Esophagus muscularis mucosa (tissue), 4 donors: ENCODE measurements around the gene SMC4. TPM values are rescaled to one million over a fixed set of nuclear protein-coding genes. Genes with fewer than 3 reads are reported as not detected.

Source experiments
- DNase-seq: peaks from one replicate; pipeline ENCODE4 v3.0.0-alpha.2; 2017; ENCODE audit errors: extremely low spot score
- H3K27ac ChIP-seq, 4 donors: fragments of 200-600 bp; sonication (generic); replicated peaks in 1 of 4; 1 replicate in 3 of 4; 2 replicates in 1 of 4; pipeline ENCODE4 v1.5.1; 2016 to 2019; ENCODE audit warnings: mild to moderate bottlenecking in 1 of 4
- H3K27me3 ChIP-seq, 4 donors: fragments of 200-600 bp; sonication (generic); one replicate each; pipeline versions ENCODE4 v1.5.1 to v1.6.0; 2016 to 2019
- H3K36me3 ChIP-seq, 4 donors: fragments of 200-600 bp; sonication (generic); one replicate each; pipeline ENCODE4 v1.5.1; 2016 to 2019
- H3K4me1 ChIP-seq, 4 donors: fragments of 200-600 bp; sonication (generic); one replicate each; pipeline ENCODE4 v1.5.1; 2016 to 2019
- H3K4me3 ChIP-seq, 4 donors: fragments of 200-600 bp; sonication (generic); 1 replicate in 2 of 4; 2 replicates in 2 of 4; pipeline ENCODE4 v1.5.1; 2016 to 2019; ENCODE audit warnings: mild to moderate bottlenecking in 4 of 4, moderate library complexity in 1 of 4
- H3K9me3 ChIP-seq, 4 donors: fragments of 200-600 bp; sonication (generic); 1 replicate in 3 of 4; 2 replicates in 1 of 4; pipeline ENCODE4 v1.5.1; 2016 to 2019
- CTCF ChIP-seq, 3 experiments: fragments of 200-600 bp in 2 of 3; fragments of 450-650 bp in 1 of 3; sonication (generic) in 2 of 3; IDR thresholded peaks; one replicate each; pipeline ENCODE4 v1.5.1; 2017 to 2019; ENCODE audit warnings: antibody characterized with exemption in 3 of 3, mild to moderate bottlenecking in 2 of 3, moderate library complexity in 1 of 3
- EP300 ChIP-seq: sonication (generic); formaldehyde crosslinking; IDR thresholded peaks from one replicate; pipeline ENCODE4 v1.6.1; 2017; ENCODE audit warnings: antibody characterized with exemption
- POLR2A ChIP-seq: fragments of 450-650 bp; IDR thresholded peaks from one replicate; pipeline ENCODE4 v1.6.1; 2017; ENCODE audit warnings: antibody characterized with exemption, moderate library complexity, mild to moderate bottlenecking, low read depth
- POLR2AphosphoS5 ChIP-seq, 2 donors: sonication (generic); formaldehyde crosslinking; IDR thresholded peaks; one replicate each; pipeline ENCODE4 v1.6.1; 2017; ENCODE audit warnings: antibody characterized with exemption in 2 of 2
- WGBS: methylation state at CpG from one replicate; pipeline ENCODE4 v1.1.5; 2018; 5-methylcytosine and 5-hydroxymethylcytosine counted together
- intact Hi-C: fragments of 100-400 bp; cut with DNase I; formaldehyde crosslinking; loops from one replicate; pipeline ENCODE4 v1.15.1; 2023
- small RNA-seq, 3 donors: library from RNA; depleted of rRNA; stranded (forward); fragments of <200 nt; gene quantifications; one replicate each; pipeline ENCODE3, GENCODE V24; 2016
- total RNA-seq, 4 donors: library from RNA; depleted of rRNA; stranded (reverse); fragments of >200 nt; gene quantifications; one replicate each; pipeline versions ENCODE4 v1.1.0 to v1.2.1, GENCODE V29; 2016

SMC4 gene
- total RNA-seq, 4 donors from 2014 or later: 14.7 to 19.8 (median 17.9) TPM

GRCh38 chr3:160480931-160481330 is 81.5 kb downstream of the SMC4 start:
- no peak for DNase-seq
- H3K9me3 ChIP-seq: no peaks in the 10 kb centered on the region
- no peaks in the 10 kb centered on the region for H3K36me3 ChIP-seq
- H3K27me3 ChIP-seq: peaks cover 0 to 3% (median 0%) of the 10 kb centered on the region in 4 donors
- no peak overlapping the region for H3K27ac ChIP-seq
- WGBS: 95% methylated on average over 5 of the region's 5 CpGs
- H3K4me1 ChIP-seq: peaks cover 0 to 4% (median 2%) of the 10 kb centered on the region in 4 donors
- no peak overlapping the region for H3K4me3 ChIP-seq
- TF ChIP-seq POLR2A: no peak
- no peak for TF ChIP-seq POLR2AphosphoS5 (IDR thresholded peaks at IDR 0.05)
- TF ChIP-seq EP300: no peak
- no peak for TF ChIP-seq CTCF (IDR thresholded peaks at IDR 0.05)
- intact Hi-C loops: no loop called here

- no peak overlapping the region for H3K27ac ChIP-seq
- H3K9me3 ChIP-seq: no peaks in the 10 kb centered on the region
- WGBS: 90% methylated on average over 6 of the region's 6 CpGs
- H3K27me3 ChIP-seq: peaks cover 0 to 3% (median 0%) of the 10 kb centered on the region in 4 donors
- H3K36me3 ChIP-seq: no peaks in the 10 kb centered on the region
- TF ChIP-seq POLR2A (no peak), EP300 (no peak), POLR2AphosphoS5 (IDR thresholded peaks at IDR 0.05) (no peak)
- intact Hi-C loops: no loop called here
- no peak overlapping the region for H3K4me3 ChIP-seq
- no peak for DNase-seq
- peaks cover 0 to 4% (median 2%) of the 10 kb centered on the region in 4 donors for H3K4me1 ChIP-seq
These were observed 82.4 kb downstream of the SMC4 start for GRCh38 chr3:160481856-160482255.

GRCh38 chr3:160482796-160483195 is 83.3 kb downstream of the SMC4 start:
- intact Hi-C loops: no loop called here
- Histone ChIP-seq H3K27ac (no peak overlapping the region), H3K4me1 (peaks cover 0 to 4% (median 2%) of the 10 kb centered on the region in 4 donors), H3K36me3 (no peaks in the 10 kb centered on the region), H3K4me3 (no peak overlapping the region), H3K27me3 (peaks cover 0 to 3% (median 0%) of the 10 kb centered on the region in 4 donors), H3K9me3 (no peaks in the 10 kb centered on the region)
- TF ChIP-seq POLR2A (no peak), EP300 (no peak), POLR2AphosphoS5 (IDR thresholded peaks at IDR 0.05) (no peak), CTCF (IDR thresholded peaks at IDR 0.05) (no peak)
- no peak for DNase-seq
- 92% methylated on average over 3 of the region's 3 CpGs for WGBS

Small RNA genes lying within 50 kb of the gene (small RNA-seq; reads per million reads assigned to genes)
- gene MIR15B: 4.0 to 7.2 (median 5.6) reads per million in 3 donors
- gene MIR16-2: 0.34 to 0.74 (median 0.67) reads per million in 3 donors
- gene RNU7-136P: 0 reads per million in 3 donors

Other genes with a start within 250 kb of the SMC4 start
- gene C3orf80, start 174.2 kb upstream of the SMC4 start, total RNA-seq: under 1 TPM; under 0.01 to 0.26 (median 0.17) TPM
- gene IFT80, start 425 bp upstream of the SMC4 start, total RNA-seq: 10 to 100 TPM in 1 of 4 donors, 1 to 10 TPM in 3; 5.5 to 11.9 (median 9.7) TPM
- 1 to 10 TPM; 1.3 to 3.8 (median 1.9) TPM for gene TRIM59, start 50.1 kb downstream of the SMC4 start, total RNA-seq
- 10 to 100 TPM; 48.2 to 60.6 (median 55.3) TPM for gene KPNA4, start 165.9 kb downstream of the SMC4 start, total RNA-seq